IMR-90 (cell line): ENCODE results near the gene PCDH20. TPM values are rescaled to one million over a fixed set of nuclear protein-coding genes. Genes with fewer than 3 reads are reported as not detected.

ENCODE experiments used
- ATAC-seq: fragments of 200-7000 bp; cut with Tn5 transposase; 2 replicates; pipeline ENCODE4 v1.9.1; 2020; ENCODE audit warnings: low read depth, mild to moderate bottlenecking, moderate library complexity
- BruUV-seq: library from RNA; stranded (reverse); fragments of 400-500 nt; replicated peaks from 2 replicates; lab custom pipeline; 2021; lab: Mats Ljungman, UMichigan
- CTCF ChIA-PET: fragments of 300-600 bp; formaldehyde crosslinking; extraction: SDS; loops from one replicate; lab custom pipeline; 2021; ENCODE audit warnings: antibody characterized with exemption; lab: Yijun Ruan, JAX
- POLR2A ChIA-PET: fragments of 300-600 bp; sonication (Branson Sonifier 250); formaldehyde crosslinking; loops from one replicate; lab custom pipeline; 2022; ENCODE audit warnings: antibody characterized with exemption; ENCODE audit not compliant: unreplicated experiment; lab: Charles Lee
- DNase-seq: peaks from one replicate; pipeline ENCODE4 v3.0.0; 2013
- H2AFZ ChIP-seq: replicated peaks from 2 replicates; pipeline ENCODE3; 2013; ENCODE audit warnings: low read length, mild to moderate bottlenecking; ENCODE audit not compliant: poor library complexity
- H2AK5ac ChIP-seq: 2 replicates; pipeline ENCODE4 v1.6.1; 2013; ENCODE audit warnings: low read depth, low read length, inconsistent platforms
- H2AK9ac ChIP-seq: replicated peaks from 2 replicates; pipeline ENCODE3; 2013; ENCODE audit warnings: mild to moderate bottlenecking, low read depth, low read length, moderate library complexity; ENCODE audit not compliant: poor library complexity
- H2BK120ac ChIP-seq: 2 replicates; pipeline ENCODE4 v1.6.1; 2013; ENCODE audit warnings: low read depth, low read length, inconsistent platforms
- H2BK15ac ChIP-seq: 3 replicates; pipeline ENCODE4 v1.6.1; 2013; ENCODE audit warnings: low read depth, low read length, inconsistent platforms
- H2BK20ac ChIP-seq: 2 replicates; pipeline ENCODE4 v1.6.1; 2013; ENCODE audit warnings: low read depth, mild to moderate bottlenecking, inconsistent platforms, low read length, moderate library complexity
- H2BK5ac ChIP-seq: 2 replicates; pipeline ENCODE4 v1.6.1; 2013; ENCODE audit warnings: mild to moderate bottlenecking, low read depth, low read length, inconsistent platforms; ENCODE audit not compliant: poor library complexity, severe bottlenecking
- H3K14ac ChIP-seq: replicated peaks from 2 replicates; pipeline ENCODE4 v1.6.1; 2013; ENCODE audit warnings: low read depth, low read length, inconsistent platforms
- H3K18ac ChIP-seq: 2 replicates; pipeline ENCODE4 v1.6.1; 2013; ENCODE audit warnings: low read depth, low read length, control low read depth
- H3K23ac ChIP-seq: 2 replicates; pipeline ENCODE4 v1.6.1; 2013; ENCODE audit warnings: low read depth, low read length, inconsistent platforms
- H3K27ac ChIP-seq: 2 replicates; pipeline ENCODE4 v1.5.1; 2013; ENCODE audit warnings: mild to moderate bottlenecking, control low read depth, low read length; ENCODE audit not compliant: insufficient read depth
- H3K27me3 ChIP-seq: 2 replicates; pipeline ENCODE4 v1.6.1; 2013; ENCODE audit warnings: low read length; ENCODE audit not compliant: control insufficient read depth, insufficient read depth
- H3K36me3 ChIP-seq: 2 replicates; pipeline ENCODE4 v1.6.1; 2013; ENCODE audit warnings: low read length, mixed read lengths; ENCODE audit not compliant: control insufficient read depth, insufficient read depth
- H3K4ac ChIP-seq: 2 replicates; pipeline ENCODE4 v1.6.1; 2013; ENCODE audit warnings: low read depth, low read length, inconsistent platforms
- H3K4me1 ChIP-seq: 2 replicates; pipeline ENCODE4 v1.6.1; 2013; ENCODE audit warnings: low read length, mixed read lengths; ENCODE audit not compliant: control insufficient read depth, insufficient read depth
- H3K4me2 ChIP-seq: 2 replicates; pipeline ENCODE4 v1.6.1; 2013; ENCODE audit warnings: low read depth, mild to moderate bottlenecking, control low read depth, low read length, moderate library complexity
- H3K4me3 ChIP-seq: 2 replicates; pipeline ENCODE4 v1.5.1; 2013; ENCODE audit warnings: low read depth, mild to moderate bottlenecking, control low read depth, low read length, moderate library complexity; ENCODE audit not compliant: insufficient read depth
- H3K56ac ChIP-seq: 2 replicates; pipeline ENCODE4 v1.6.1; 2013; ENCODE audit warnings: low read length, inconsistent platforms; ENCODE audit not compliant: insufficient read depth; ENCODE audit errors: extremely low read depth
- H3K79me1 ChIP-seq, 2 experiments: 2 replicates each; pipeline ENCODE4 v1.6.1; 2013; ENCODE audit warnings: low read length in 2 of 2, inconsistent platforms in 1 of 2, low read depth in 1 of 2
- H3K9ac ChIP-seq: 2 replicates; pipeline ENCODE4 v1.6.1; 2013; ENCODE audit warnings: low read depth, low read length, control low read depth
- H3K9me1 ChIP-seq: 2 replicates; pipeline ENCODE4 v1.6.1; 2013; ENCODE audit warnings: low read length, inconsistent platforms; ENCODE audit not compliant: insufficient read depth
- H3K9me3 ChIP-seq: 2 replicates; pipeline ENCODE4 v1.6.1; 2013; ENCODE audit warnings: low read length; ENCODE audit not compliant: control insufficient read depth, insufficient read depth
- H4K20me1 ChIP-seq: 2 replicates; pipeline ENCODE4 v1.6.1; 2013; ENCODE audit warnings: low read length, inconsistent platforms; ENCODE audit not compliant: insufficient read depth
- H4K5ac ChIP-seq: 2 replicates; pipeline ENCODE4 v1.6.1; 2013; ENCODE audit warnings: mild to moderate bottlenecking, low read depth, low read length, control low read depth
- H4K8ac ChIP-seq, 2 experiments: 2 replicates each; pipeline ENCODE4 v1.6.1; 2013; ENCODE audit warnings: low read depth in 2 of 2, low read length in 2 of 2, control low read depth in 1 of 2, inconsistent platforms in 1 of 2
- H4K91ac ChIP-seq: 2 replicates; pipeline ENCODE4 v1.6.1; 2013; ENCODE audit warnings: low read depth, low read length, inconsistent platforms; ENCODE audit not compliant: insufficient read depth
- BHLHE40 ChIP-seq: fragments of 150-350 bp; IDR thresholded peaks from 2 replicates; pipeline ENCODE4 v1.6.1; 2016; ENCODE audit warnings: mild to moderate bottlenecking, low read depth, low read length
- CHD1 ChIP-seq: IDR thresholded peaks from 2 replicates; pipeline ENCODE4 v1.6.1; 2012; ENCODE audit warnings: low read depth, low read length, improper control_type of control experiment
- POLR2A ChIP-seq: IDR thresholded peaks from 2 replicates; pipeline ENCODE4 v1.6.1; 2012; ENCODE audit warnings: mild to moderate bottlenecking, low read depth, low read length
- RAD21 ChIP-seq: IDR thresholded peaks from 2 replicates; pipeline ENCODE4 v1.6.1; 2012; ENCODE audit warnings: low read length, improper control_type of control experiment
- WGBS, 2 experiments: methylation state at CpG; one replicate each; pipeline versions ENCODE4 v1.1.5 to v1.1.7; 2013; ENCODE audit warnings: missing lambda C conversion rate in 2 of 2; ENCODE audit not compliant: insufficient read length in 1 of 2; ENCODE audit errors: extremely low coverage in 2 of 2; 5-methylcytosine and 5-hydroxymethylcytosine counted together
- dilution Hi-C: fragments of 300-500 bp; cut with HindIII; formaldehyde crosslinking; loops from one replicate; pipeline ENCODE4 v1.14.3; 2018; ENCODE audit warnings: low sequenced_read_pairs; ENCODE audit not compliant: unreplicated experiment
- in situ Hi-C: fragments of 300-500 bp; cut with MboI; formaldehyde crosslinking; loops from 3 replicates; pipeline ENCODE4 v1.14.3; 2019; ENCODE audit warnings: low sequenced_read_pairs, inconsistent platforms, mixed read lengths
- intact Hi-C: fragments of 100-400 bp; cut with micrococcal nuclease; formaldehyde crosslinking; loops from 2 replicates; pipeline ENCODE4 v1.10.0; 2022
- polyA plus RNA-seq, 3 experiments: library from polyadenylated mRNA; depleted of rRNA; stranded (reverse); fragments of >200 nt; gene quantifications; 2 replicates each; pipeline ENCODE4 v1.2.3, GENCODE V29; 2012; ENCODE audit warnings: low replicate concordance in 1 of 3
- total RNA-seq: library from RNA; depleted of rRNA; stranded (reverse); fragments of >200 nt; gene quantifications from 2 replicates; pipeline ENCODE4 v1.2.3, GENCODE V29; 2012
- TF ChIP-seq, protein P1 (sequence below): fragments of 150-350 bp; IDR thresholded peaks from 2 replicates; pipeline ENCODE4 v1.6.1; 2017; ENCODE audit warnings: mild to moderate bottlenecking, antibody characterized with exemption, low read length, low read depth
- TF ChIP-seq, protein P2 (sequence below): conservative IDR thresholded peaks from 2 replicates; pipeline ENCODE4 v1.5.1; 2012; ENCODE audit warnings: mild to moderate bottlenecking, low read depth, low read length, improper control_type of control experiment
- TF ChIP-seq, protein P3 (sequence below): fragments of 150-350 bp; IDR thresholded peaks from 2 replicates; pipeline ENCODE4 v1.6.1; 2016; ENCODE audit warnings: low read depth, mild to moderate bottlenecking, low read length, moderate library complexity, borderline replicate concordance

Gene PCDH20
- total and polyA plus RNA-seq, 2 of the 4 experiments (the other 2 are of a cell fraction) = not detected

DNA sequence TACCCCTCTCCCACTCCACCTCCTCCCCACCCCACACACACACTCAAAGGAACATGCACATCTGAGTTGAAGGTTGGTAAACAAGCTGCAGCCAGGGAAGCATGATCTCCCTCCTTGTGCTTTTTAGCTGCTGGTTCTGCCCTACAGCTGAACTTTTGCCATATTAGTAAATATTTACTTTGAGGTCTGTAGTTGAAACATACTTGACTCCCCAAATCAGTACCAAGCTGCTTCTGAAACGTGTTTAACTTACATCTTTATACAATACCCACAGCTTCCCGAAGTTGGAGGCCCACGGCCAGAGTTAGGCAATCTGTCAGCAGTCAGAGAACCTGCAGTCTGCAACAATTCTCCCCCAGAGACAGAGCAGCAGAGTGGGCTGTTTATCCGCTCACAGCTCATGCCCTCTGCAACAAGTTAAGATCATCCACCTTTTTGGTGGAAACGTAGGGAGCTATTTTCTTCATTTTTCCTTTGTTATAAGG, 1.5 kb upstream of the PCDH20 start:
- BruUV-seq = no TSS peak
- Histone ChIP-seq H4K5ac (no peak overlapping the region), H3K18ac (no peak overlapping the region), H3K79me1 (no peaks in the 10 kb centered on the region), H4K20me1 (no peaks in the 10 kb centered on the region), H2AFZ (no peak overlapping the region), H3K4me3 (no peak overlapping the region), H2BK120ac (no peak overlapping the region), H3K4ac (no peak overlapping the region), H3K27ac (no peak overlapping the region), H2BK5ac (no peak overlapping the region), H3K56ac (no peak overlapping the region), H3K9ac (no peak overlapping the region), H3K4me2 (no peak overlapping the region), H2AK5ac (no peak overlapping the region), H2BK15ac (no peak overlapping the region), H3K14ac (no peak overlapping the region), H3K27me3 (peaks cover 6% of the 10 kb centered on the region; the same call in 1 of the 2 replicates), H3K9me3 (no peaks in the 10 kb centered on the region), H2BK20ac (no peak overlapping the region), H3K9me1 (no peaks in the 10 kb centered on the region), H4K8ac (no peak overlapping the region), H3K4me1 (no peaks in the 10 kb centered on the region), H3K36me3 (no peaks in the 10 kb centered on the region), H4K91ac (no peak overlapping the region), H2AK9ac (no peak overlapping the region), H3K23ac (no peak overlapping the region)
- dilution Hi-C loops (no loop called here), in situ Hi-C loops (loop anchor here (10.0 kb wide), 2 partner anchors 792 to 962 kb away; no protein-coding TSS in a partner anchor), intact Hi-C loops (no loop called here)
- ChIA-PET POLR2A (no interaction called here), CTCF (no interaction called here)
- no peak for DNase-seq
- ATAC-seq = no peak
- no CpG with 5 or more reads among the region's 5 CpGs for WGBS, 2 experiments
- TF ChIP-seq, protein P1, sequence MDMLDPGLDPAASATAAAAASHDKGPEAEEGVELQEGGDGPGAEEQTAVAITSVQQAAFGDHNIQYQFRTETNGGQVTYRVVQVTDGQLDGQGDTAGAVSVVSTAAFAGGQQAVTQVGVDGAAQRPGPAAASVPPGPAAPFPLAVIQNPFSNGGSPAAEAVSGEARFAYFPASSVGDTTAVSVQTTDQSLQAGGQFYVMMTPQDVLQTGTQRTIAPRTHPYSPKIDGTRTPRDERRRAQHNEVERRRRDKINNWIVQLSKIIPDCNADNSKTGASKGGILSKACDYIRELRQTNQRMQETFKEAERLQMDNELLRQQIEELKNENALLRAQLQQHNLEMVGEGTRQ = no peak
- no peak for TF ChIP-seq CHD1
- no peak for TF ChIP-seq POLR2A
- TF ChIP-seq BHLHE40 = no peak
- TF ChIP-seq, protein P2, sequence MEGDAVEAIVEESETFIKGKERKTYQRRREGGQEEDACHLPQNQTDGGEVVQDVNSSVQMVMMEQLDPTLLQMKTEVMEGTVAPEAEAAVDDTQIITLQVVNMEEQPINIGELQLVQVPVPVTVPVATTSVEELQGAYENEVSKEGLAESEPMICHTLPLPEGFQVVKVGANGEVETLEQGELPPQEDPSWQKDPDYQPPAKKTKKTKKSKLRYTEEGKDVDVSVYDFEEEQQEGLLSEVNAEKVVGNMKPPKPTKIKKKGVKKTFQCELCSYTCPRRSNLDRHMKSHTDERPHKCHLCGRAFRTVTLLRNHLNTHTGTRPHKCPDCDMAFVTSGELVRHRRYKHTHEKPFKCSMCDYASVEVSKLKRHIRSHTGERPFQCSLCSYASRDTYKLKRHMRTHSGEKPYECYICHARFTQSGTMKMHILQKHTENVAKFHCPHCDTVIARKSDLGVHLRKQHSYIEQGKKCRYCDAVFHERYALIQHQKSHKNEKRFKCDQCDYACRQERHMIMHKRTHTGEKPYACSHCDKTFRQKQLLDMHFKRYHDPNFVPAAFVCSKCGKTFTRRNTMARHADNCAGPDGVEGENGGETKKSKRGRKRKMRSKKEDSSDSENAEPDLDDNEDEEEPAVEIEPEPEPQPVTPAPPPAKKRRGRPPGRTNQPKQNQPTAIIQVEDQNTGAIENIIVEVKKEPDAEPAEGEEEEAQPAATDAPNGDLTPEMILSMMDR = no peak
- TF ChIP-seq, protein P3, sequence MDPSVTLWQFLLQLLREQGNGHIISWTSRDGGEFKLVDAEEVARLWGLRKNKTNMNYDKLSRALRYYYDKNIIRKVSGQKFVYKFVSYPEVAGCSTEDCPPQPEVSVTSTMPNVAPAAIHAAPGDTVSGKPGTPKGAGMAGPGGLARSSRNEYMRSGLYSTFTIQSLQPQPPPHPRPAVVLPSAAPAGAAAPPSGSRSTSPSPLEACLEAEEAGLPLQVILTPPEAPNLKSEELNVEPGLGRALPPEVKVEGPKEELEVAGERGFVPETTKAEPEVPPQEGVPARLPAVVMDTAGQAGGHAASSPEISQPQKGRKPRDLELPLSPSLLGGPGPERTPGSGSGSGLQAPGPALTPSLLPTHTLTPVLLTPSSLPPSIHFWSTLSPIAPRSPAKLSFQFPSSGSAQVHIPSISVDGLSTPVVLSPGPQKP = no peak
- TF ChIP-seq RAD21 = no peak
